ENCODE measurements around the gene BUB3. TPM values are rescaled to one million over a fixed set of nuclear protein-coding genes. Genes with fewer than 3 reads are reported as not detected.
"Not testable (repeated sequence)": the region's sequence is repeated elsewhere in the genome, so short reads cannot be mapped to it uniquely, and the experiment has no call there.

Gene BUB3
- polyA plus RNA-seq, 2 of the 4 experiments (the other 2 are of a cell fraction), result 216 to 229 TPM

DNA sequence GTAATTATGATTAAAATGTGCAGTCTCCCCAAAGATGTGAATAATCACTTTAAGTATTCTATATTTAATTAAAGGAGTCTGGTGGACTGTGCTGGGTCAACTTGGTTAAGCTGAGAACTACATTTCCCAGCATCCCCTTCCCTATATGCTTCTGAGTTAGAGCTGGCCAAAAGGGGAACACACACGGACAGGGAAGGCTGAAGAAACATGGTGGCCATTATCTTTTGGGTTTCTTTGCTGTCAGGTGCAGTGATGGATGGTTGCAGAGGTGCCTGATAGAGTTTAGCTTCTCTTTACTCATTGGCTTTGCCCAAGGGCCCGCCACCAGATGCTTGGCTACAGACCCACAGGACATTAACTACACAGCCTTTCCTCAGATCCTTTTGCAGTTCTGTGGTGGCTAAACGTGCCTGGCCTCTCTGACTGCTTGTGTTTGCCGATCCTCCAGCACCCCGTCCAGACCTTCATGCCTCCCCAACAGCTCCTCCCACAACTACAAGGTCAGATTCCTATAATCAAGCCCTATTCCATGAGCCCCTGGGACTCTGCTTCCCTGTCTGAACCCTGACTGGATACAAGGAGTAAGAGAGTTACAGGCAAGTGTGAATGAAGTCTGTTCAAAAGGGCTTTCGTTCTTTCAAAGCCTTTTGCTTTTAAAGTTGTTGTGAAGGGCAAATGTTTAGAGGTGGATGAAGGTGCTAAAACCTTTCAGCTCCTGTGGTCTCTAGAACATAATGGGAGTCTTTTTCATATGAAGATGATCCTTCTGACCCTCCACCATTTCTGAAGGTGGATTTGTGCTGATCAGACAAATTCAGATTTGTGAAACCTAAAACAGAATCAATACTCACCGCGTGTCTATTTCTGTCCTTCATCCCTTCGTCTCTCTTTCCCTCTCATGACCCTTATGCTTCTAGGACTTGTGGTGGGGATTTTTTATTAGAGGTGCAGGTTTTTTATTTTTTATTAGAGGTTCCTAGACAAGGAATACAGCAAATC lies 21.5 kb downstream of the BUB3 start:
- WGBS (ENCODE audit: missing lambda C conversion rate), result 90% methylated on average over 9 of the region's 9 CpGs
- ATAC-seq, result no peak
- H3K27ac ChIP-seq, result no peak overlapping the region
- POLR2A ChIA-PET, result no interaction called here
- CTCF ChIA-PET, result interaction anchor here (1.2 kb wide), 1 partner anchor 35 kb away, joined by 3 read pairs; no protein-coding TSS in a partner anchor
- no peak for FAIRE-seq
- no peak for TF ChIP-seq CBX2 (IDR thresholded peaks at IDR 0.05; ENCODE audit: borderline replicate concordance, low read depth)
- peak; percentile 81 for TF ChIP-seq MAFK (IDR thresholded peaks at IDR 0.05; ENCODE audit: partially characterized antibody)
- H3K4me3 ChIP-seq, result no peak overlapping the region
- H3K4me2 ChIP-seq, result no peak overlapping the region
- DNase-seq (ENCODE audit: low read depth in 1 of 2, low spot score in 1 of 2), result no peak
- no peaks in the 10 kb centered on the region for H3K4me1 ChIP-seq
- H3K9me3 ChIP-seq, result no peaks in the 10 kb centered on the region

DNA sequence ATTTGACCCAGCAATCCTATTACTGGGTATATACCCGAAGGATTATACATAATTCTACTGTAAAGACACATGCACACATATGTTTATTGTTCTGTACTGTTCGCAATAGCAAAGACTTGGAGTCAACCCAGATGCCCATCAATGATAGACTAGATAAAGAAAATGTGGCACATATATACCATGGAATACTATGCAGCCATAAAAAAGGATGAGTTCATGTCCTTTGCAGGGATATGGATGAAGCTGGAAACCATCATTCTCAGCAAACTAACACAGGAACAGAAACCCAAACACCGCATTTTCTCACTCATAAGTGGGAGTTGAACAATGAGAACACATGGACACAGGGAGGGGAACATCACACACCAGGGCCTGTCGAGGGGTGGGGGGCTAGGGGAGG lies 24.2 kb downstream of the BUB3 start:
- WGBS (ENCODE audit: missing lambda C conversion rate), result 93% methylated on average over 3 of the region's 4 CpGs
- FAIRE-seq; POLR2A ChIA-PET; CTCF ChIA-PET; ATAC-seq; H3K27ac ChIP-seq; H3K4me1 ChIP-seq; H3K4me2 ChIP-seq; DNase-seq (ENCODE audit: low read depth in 1 of 2, low spot score in 1 of 2); H3K4me3 ChIP-seq: not testable (repeated sequence)
- H3K9me3 ChIP-seq, result peaks cover 15% of the 10 kb centered on the region; the same call in 1 of the 3 replicates

DNA sequence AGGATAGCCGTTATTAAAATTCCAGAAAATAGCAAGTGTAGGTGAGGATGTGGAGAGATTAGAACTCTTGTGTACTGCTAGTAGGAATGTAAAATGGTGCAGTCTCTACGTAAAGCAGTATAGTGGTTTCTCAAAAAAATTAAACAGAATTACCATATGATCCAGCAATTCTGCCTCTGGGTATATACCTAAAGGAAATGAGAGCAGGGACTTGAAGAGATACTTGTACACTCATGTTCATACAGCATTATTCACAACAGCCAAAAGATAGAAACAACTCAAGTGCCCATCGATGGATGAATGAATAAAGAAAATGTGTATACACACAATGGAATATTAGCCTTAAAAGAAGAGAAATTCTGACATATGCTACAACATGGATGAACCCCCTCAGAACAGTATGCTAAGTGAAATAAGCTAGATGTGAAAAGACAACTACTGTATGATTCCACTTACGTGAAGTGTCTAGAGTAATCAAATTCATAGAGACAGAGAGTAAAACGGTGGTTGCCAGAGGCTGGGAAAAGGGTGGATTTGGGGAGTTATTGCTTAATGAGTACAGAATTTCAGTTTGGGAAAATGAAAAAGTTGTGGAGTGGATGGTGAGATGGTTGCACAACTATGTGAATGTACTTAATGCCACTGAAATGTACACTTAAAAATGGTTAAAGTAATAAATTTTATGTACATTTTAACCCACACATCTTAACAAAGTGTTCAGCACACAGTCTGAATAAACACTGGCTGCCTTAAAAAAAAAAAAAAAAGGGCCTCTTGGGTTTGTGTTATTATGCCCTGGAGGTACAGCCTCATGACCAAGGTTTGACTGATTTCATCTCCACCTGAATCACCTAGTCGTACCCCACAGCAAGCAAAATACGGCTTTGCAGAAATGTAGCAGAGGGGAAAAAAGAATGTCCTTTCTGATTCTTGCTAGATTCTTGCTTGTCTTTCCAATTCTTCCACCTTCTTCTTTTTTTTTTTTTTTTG lies 26.2 kb downstream of the BUB3 start:
- ATAC-seq, result no peak
- H3K4me2 ChIP-seq, result no peak overlapping the region
- ChIA-PET POLR2A (no interaction called here), CTCF (no interaction called here)
- TF ChIP-seq NR3C1 (IDR thresholded peaks at IDR 0.05) (no peak), ZFP36 (IDR thresholded peaks at IDR 0.05; ENCODE audit: borderline replicate concordance, partially characterized antibody) (no peak), CHD4 (IDR thresholded peaks at IDR 0.05; ENCODE audit: borderline replicate concordance) (no peak), ZNF302 (CRISPR knock-in tag; IDR thresholded peaks at IDR 0.05) (no peak), CBX8 (IDR thresholded peaks at IDR 0.05) (no peak), FOSL2 (IDR thresholded peaks at IDR 0.05) (no peak), FOSL2 (CRISPR knock-in tag; IDR thresholded peaks at IDR 0.05) (no peak)
- 82% methylated on average over 7 of the region's 7 CpGs for WGBS (ENCODE audit: missing lambda C conversion rate)
- DNase-seq (ENCODE audit: low read depth in 1 of 2, low spot score in 1 of 2), result no peak
- H3K4me3 ChIP-seq, result no peak overlapping the region
- FAIRE-seq, result no peak
- H3K9me3 ChIP-seq, result peaks cover 29% of the 10 kb centered on the region
- H3K4me1 ChIP-seq, result no peaks in the 10 kb centered on the region
- no peak overlapping the region for H3K27ac ChIP-seq

DNA sequence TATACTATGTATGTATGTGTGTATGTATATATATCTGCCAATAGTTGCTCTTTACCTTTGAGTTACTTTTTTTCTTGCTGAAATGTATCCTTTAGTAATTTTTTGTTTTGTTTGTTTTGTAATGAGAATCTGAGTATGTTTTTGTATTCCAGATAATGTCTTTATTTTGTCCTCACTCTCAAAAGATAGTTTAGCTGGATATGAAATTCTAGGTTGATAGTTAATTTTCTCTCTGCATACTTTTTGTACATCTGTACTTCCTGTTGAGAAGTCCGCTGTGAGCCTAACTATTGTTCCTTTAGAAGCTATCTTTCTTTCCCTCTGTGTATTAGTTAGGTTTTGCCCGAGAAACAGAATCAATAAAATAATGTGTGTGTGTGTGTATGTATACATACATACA lies 29.5 kb downstream of the BUB3 start:
- WGBS (ENCODE audit: missing lambda C conversion rate), result 73% methylated on average over 2 of the region's 2 CpGs
- Histone ChIP-seq H3K9me3 (peaks cover 31% of the 10 kb centered on the region), H3K27ac (no peak overlapping the region), H3K4me1 (no peaks in the 10 kb centered on the region), H3K4me3 (no peak overlapping the region), H3K4me2 (no peak overlapping the region)
- FAIRE-seq, result no peak
- DNase-seq (ENCODE audit: low read depth in 1 of 2, low spot score in 1 of 2), result no peak
- no peak for ATAC-seq
- TF ChIP-seq TP53 (CRISPR knock-in tag; IDR thresholded peaks at IDR 0.05) (no peak), CBX2 (IDR thresholded peaks at IDR 0.05; ENCODE audit: borderline replicate concordance, low read depth) (no peak), KDM1A (IDR thresholded peaks at IDR 0.05; ENCODE audit: low read depth) (no peak), CHD4 (IDR thresholded peaks at IDR 0.05; ENCODE audit: borderline replicate concordance) (no peak), ZSCAN20 (CRISPR knock-in tag; IDR thresholded peaks at IDR 0.05) (no peak), NR3C1 (IDR thresholded peaks at IDR 0.05) (no peak), HOXB13 (CRISPR knock-in tag; IDR thresholded peaks at IDR 0.05; ENCODE audit: low read depth) (no peak), SREBF2 (IDR thresholded peaks at IDR 0.05) (no peak), CBX8 (IDR thresholded peaks at IDR 0.05) (no peak), NFE2L2 (conservative IDR thresholded peaks at IDR 0.05; ENCODE audit: low read length) (no peak), EHF (CRISPR knock-in tag; IDR thresholded peaks at IDR 0.05) (no peak), ZNF302 (CRISPR knock-in tag; IDR thresholded peaks at IDR 0.05) (no peak), MAZ (IDR thresholded peaks at IDR 0.05; ENCODE audit: borderline replicate concordance, low read depth, low read length) (no peak)
- TF ChIP-seq, protein P1, sequence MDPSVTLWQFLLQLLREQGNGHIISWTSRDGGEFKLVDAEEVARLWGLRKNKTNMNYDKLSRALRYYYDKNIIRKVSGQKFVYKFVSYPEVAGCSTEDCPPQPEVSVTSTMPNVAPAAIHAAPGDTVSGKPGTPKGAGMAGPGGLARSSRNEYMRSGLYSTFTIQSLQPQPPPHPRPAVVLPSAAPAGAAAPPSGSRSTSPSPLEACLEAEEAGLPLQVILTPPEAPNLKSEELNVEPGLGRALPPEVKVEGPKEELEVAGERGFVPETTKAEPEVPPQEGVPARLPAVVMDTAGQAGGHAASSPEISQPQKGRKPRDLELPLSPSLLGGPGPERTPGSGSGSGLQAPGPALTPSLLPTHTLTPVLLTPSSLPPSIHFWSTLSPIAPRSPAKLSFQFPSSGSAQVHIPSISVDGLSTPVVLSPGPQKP (IDR thresholded peaks at IDR 0.05; ENCODE audit: low read depth, low read length), result no peak
- POLR2A ChIA-PET, result no interaction called here
- CTCF ChIA-PET, result interaction anchor here (1.0 kb wide), 1 partner anchor 28 kb away, joined by 3 read pairs; no protein-coding TSS in a partner anchor
